GM18868 (cell line): ENCODE results near the gene MXRA8.
"Not testable (repeated sequence)": the region's sequence is repeated elsewhere in the genome, so short reads cannot be mapped to it uniquely, and the experiment has no call there.

Source experiments
- ATAC-seq: cut with Tn5 transposase; IDR thresholded peaks from one replicate; pipeline ENCODE4 v1.9.1; 2021; ENCODE audit warnings: mild to moderate bottlenecking, moderate library complexity; ENCODE audit not compliant: unreplicated experiment

The MXRA8 gene

DNA sequence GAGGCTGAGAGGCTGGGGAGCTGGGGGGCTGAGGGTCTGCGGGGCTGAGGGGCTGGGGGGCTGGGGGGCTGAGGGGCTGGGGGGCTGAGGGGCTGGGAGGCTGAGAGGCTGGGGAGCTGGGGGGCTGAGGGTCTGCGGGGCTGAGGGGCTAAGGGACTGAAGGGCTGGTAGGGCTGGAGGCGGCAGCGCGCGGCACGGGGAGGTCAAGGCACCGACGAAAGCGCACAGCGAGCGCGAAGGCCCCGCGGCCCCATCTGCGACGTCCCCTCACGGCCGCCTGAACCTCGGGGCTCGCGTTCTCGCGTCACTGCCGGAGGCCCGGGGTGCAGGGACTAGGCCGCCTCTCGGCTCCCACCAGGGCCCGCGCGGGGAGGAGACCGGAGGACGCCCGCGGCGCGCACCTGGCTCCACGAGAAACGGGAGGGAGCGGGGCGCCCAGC is 34.3 kb downstream of the MXRA8 start:
- ATAC-seq: peak; percentile 25

DNA sequence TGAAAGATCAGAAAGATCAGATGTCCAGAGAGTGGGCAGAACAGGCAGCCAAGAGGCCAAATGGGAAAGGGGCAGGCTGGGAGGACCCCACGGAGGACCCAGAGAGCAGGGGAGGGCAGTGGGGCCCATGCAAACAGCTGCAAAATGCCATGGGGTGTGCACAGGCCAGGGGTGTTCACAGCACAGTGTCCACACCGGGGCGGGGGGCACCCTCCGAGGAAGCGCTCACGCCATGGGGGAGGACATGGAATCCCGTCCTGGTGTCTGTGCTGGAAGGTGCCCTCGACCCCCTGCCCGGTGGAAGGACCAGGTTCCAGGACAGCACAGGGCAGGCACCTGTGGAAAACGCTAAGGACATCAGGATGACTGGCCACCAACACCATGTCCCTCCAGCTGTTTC is 35.4 kb downstream of the MXRA8 start:
- no peak for ATAC-seq

DNA sequence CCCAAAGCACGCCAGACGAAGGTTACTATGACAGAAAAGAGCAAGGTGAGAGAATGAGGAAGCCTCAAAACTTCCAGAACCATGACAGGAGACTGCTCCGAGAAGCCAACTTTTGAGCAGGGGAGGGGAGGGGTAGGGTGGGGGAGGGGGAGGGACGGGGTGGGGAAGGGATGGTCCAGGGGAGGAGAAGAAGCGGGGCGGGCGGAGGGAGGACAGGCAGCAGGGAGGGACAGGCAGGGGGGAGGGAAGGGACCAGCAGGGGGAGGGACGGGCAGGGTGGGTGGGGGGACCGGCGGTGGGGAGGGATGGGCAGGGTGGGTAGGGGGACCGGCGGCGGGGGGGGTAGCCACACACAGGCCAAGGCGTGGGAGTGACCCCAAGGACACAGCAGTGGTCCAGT is 35.9 kb downstream of the MXRA8 start:
- no peak for ATAC-seq

DNA sequence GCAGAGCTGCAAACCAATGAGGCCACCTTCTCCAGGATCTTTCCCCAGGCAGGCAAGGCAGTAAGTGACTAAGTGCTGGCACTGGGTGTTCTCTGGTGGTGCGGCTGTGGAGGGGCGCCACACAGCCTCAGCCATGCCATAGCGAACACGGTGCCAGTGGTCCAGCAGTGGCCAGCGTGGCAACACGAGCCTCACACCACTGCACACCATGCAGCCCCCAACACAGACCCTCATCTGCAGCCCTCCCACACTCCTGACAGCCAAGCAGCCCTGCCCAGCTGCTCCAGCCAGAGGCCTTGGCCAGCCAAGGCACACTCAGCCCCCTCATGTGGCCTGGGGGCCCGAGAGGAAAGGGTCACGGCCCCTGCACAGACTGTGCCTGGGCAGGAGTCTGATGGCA is 36.9 kb downstream of the MXRA8 start:
- ATAC-seq: no peak

DNA sequence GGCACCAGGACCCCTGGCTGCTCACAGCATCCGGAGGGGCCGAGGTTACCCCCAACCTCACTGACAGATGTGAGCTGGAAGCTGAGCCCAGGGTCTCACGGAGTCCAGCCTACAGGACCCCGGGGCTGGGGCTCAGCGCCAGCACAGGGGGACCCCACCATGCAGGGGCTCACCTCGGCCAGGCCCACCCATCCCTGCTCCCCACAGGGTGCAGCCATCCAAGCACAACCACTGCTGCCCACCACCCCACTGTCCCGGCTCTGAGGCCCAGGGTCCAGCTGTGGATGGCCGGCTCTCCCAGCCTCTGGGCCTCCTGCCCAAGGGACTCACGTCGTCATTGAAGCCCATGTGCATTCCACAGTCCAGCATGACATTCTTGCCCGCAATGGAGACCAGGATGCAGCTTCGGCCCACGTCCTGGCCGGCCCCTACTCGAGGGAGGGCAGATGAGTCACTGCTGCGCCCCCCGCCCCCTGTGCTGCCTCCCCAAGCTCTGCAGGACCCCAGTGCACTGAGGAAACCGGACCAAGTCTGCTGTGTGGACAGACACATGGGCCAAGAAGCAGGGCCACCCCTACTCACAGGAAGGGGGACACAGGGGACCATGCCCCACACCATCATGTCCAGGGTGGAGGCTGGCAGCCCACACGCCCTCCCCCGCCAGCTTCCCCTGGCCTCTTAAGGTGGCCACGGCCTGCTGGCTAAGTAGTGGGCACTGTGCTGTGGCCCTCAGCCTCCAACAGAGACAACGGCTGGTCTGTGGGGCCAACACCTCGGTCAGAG is 37.5 kb downstream of the MXRA8 start:
- no peak for ATAC-seq

DNA sequence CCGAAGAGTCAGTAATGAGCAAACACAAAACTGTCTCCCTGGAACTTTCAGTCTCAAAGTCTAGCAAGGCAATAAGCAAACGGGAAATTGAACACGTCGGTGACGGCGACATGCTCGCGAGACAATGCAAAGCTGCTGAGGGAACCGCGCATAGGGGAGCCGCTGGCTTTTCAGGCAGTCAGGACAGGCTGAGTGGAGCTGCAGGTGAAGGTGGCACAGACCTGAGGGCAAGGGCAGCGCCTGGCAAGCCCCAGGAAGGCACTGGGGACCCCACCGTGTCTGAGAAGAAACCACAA is 38.8 kb downstream of the MXRA8 start:
- no peak for ATAC-seq

DNA sequence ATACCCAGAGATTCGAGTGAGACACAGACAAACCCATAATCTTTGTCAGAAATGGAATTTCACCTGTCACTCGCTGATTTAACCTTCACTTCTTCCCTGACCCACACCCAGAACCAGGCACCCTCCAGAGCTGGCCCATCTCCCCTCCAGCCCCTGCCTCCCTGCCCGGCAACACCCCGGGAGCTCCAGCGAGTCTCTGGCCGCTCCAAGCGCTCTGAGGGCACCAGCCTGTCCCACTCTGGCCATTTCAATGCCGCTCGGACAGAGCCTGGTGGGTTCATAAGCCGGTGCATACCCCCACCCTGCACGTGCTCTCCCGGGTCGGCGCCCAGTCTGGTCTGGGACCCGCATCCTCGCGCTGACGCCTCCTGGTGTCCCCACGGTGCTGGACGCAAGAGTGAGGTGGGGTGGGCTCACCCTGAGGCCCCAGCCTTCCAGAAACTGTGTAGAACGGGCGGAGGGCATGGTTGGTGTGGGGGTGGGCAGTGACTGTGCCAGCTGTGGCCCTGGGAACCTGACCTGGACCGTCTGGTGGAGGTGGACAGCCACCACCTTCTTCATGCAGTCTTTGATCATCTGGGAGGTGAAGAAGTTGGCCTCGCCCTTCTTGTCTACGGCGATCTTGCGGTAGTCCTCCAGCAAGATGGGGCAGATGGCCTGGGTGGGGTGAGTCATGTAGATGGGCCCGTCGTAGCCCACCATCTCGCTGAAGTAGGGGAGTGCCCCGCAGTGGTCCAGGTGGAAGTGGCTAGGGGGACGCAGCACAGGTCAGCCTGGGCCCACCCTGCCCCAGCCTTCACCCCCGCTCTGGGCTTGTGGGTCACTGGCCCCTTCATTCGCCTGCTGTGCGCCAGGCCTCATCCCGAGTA is 39.3 kb downstream of the MXRA8 start:
- ATAC-seq: no peak

DNA sequence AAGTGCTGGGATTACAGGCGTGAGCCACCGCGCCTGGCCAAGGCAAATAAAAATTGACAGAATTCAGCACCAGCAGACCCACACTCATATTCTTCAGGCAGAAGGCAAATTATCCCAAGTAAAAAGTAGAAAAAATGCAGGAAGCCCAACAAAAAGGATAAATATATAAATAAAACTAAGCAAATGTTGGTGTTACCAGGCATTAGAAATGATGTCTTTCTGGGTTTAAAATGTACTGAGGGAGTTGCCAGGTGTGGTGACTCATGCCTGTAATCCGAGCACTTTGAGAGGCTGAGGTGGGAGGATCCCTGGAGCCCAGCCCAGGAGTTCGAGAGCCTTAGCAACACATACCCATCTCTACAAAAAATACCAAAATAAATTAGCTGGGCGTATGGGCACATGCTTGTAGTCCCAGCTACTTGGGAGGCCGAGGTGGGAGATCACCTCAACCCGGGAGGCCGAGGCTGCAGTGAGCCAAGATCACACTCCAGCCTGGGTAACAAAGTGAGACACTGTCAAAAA is 40.2 kb downstream of the MXRA8 start:
- no peak for ATAC-seq

DNA sequence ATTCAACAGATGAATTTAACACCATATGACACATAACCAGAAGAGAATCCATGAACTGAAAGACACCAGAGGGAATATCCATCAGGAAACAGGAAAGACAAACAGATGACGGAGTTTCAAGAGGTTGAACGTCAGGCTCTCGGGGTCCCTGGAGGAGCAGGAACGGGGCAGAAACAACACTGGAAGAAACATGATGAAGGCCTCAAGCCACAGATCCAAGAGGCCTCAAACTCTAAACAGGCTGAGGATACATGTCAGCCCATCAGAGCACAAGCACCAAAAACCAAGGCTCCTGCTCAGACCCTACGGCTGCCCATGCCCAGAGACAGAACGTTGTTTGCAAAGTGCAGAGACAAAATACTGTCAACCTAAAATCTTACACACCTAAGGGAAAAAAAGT is 40.9 kb downstream of the MXRA8 start:
- ATAC-seq: no peak

DNA sequence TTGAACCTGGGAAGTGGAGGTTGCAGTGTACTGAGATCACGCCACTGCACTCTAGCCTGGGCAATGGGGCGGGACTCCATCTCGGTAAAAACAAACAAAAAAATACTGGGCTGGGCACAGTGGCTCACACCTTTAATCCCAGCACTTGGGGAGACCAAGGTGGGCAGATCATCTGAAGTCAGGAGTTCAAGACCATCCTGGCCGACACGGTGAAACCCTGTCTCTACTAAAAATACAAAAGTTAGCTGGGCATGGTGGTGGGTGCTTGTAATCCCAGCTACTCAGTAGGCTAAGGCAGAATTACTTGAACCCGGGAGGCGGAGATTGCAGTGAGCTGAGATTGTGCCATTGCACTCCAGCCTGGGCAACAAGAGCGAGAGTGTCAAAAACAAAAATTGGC is 42.2 kb downstream of the MXRA8 start:
- not testable (repeated sequence) for ATAC-seq

DNA sequence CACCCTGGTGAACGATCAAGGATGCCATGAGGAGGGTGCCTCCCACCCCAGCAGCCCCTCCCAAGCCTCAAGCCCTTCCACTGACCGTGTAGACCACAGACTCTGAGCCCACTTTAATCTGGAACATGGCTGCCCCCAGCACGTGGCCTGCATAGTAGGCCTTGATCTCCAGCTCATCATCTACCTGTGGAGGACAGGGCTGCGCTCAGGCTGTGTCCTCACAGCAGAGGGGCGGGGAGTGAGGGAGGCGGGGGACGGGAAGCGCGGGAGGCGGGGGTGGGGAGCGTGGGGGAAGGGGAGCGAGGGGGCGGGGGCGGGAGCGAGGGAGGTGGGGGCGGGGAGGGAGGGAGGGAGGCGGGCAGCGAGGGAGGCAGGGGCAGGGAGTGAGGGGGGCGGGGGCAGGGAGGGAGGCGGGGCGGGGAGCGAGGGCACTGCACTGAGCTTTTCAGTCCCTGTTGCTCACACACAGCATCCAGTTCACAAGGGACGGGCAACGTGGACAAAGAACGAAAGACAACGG is 42.9 kb downstream of the MXRA8 start:
- ATAC-seq: no peak

DNA sequence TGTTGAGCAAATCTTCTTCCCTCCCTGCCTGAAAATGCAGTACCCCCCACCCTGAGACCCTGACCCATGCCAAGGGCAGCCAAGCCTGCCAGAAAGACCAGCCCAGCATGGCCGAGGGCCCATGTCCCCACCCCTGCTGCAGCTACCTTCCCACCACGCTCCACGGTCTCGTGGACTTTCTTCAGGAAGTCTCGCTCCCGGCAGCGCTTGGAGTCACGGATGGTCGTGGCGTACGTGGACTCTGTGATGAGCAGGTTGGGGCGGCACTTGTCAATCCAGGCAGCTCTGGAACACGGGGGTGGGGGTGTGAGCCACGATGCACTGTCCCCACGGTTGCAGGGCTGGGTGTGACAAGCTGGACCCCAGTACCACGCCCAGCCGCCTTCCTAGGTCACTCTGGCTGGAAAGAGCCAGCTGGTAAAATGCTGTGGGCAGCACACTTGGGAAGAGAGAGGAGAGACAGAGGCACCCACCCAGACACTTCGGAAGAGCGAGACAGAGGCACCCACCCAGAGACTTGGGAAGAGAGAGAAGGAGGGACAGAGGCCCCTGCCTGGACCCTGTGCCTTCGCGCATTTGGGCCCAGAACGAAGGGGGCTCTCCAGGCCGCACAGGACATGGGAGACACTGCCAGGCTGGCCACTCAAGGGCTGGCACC is 43.5 kb downstream of the MXRA8 start:
- ATAC-seq: no peak

DNA sequence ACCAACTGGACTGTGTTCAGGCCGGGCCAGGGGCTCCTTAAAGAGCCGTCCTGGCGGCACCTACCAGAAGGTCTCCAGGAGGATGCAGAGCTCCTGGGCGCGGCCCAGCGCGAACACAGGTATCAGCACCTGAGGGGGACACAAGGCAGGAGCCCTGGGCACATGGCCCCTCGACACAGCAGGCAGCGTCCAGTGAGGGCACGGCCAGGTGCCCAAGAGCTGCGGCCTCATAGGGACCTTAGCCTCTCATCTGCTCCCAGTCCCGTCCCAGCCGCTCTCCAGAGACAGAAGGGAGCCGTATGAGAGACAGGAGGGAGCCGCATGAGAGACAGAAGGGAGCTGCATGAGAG is 44.1 kb downstream of the MXRA8 start:
- no peak for ATAC-seq

DNA sequence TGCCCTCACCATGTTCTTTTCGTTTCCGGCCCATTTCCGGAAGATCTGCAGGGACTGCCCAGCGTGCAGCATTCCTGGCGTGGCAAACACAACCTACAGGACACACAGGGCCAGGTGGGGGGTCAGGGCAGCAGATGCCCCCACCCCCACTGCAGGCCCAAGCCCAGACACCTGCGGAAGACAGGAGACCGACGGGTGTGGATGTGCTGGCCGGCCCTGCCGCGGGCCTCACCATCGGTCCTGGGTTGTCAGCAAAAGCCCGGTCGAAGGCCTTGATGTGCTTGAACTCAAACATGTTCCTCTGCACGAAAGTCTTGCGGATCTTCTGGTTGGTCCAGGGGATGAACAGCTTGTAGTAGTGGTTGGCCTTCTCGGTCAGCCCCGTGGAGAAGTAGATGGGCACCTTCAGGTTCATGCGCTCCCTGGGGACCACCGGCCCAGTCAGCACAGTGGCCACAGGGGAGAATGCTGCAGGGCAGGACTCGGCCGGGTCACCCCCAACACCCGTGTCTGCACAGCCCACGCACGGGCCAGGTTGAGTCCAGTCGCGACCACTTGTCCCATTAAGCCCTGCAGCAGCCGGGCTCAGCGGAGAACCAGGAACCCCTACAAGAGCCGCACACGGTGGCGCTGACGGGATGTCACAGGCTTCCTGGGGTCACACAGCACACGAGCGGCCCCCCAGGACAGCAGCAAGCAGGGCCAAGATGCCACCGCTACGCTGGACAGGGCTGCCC is 44.7 kb downstream of the MXRA8 start:
- ATAC-seq: no peak

DNA sequence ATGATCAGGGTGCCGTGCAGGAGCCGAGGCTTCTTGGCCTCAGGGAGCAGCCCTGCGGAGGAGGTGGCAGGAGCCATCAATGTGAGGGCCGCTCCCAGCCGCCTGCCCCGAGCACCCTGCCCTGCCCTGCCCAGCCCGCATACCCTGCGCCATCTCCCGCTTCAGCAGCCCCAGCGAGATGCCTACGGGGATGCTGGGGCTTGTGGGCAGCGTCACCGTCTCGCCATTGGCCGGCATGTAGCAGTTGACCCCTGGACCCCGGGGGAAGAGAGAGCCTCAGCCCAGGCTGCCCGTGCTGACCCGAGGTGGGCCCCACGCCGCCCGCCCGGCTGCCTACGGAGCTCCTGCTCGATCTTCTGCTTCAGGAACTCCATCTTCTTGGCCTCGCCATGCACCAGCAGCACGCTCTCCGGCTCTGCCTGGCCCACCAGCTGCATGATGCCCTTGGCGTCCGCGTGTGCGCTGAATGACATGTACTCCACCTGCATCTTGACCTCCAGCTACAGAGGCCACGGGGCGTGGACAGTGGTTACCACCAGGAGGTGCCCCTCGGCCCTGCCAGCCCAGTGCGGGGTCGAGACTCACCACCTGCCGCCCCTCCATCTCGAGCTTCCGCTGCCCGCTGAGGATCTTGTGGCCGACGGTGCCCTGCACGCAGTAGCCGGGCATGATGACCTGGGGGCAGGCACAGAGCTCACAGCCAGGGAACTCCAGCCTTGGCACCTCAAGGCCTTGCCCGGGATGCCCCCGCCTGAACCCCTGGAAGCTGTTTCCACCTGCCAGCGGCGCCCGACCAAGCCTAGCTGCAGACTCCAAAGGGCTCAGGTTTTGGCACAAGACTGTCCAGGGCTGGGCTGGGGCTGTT is 45.7 kb downstream of the MXRA8 start:
- no peak for ATAC-seq

DNA sequence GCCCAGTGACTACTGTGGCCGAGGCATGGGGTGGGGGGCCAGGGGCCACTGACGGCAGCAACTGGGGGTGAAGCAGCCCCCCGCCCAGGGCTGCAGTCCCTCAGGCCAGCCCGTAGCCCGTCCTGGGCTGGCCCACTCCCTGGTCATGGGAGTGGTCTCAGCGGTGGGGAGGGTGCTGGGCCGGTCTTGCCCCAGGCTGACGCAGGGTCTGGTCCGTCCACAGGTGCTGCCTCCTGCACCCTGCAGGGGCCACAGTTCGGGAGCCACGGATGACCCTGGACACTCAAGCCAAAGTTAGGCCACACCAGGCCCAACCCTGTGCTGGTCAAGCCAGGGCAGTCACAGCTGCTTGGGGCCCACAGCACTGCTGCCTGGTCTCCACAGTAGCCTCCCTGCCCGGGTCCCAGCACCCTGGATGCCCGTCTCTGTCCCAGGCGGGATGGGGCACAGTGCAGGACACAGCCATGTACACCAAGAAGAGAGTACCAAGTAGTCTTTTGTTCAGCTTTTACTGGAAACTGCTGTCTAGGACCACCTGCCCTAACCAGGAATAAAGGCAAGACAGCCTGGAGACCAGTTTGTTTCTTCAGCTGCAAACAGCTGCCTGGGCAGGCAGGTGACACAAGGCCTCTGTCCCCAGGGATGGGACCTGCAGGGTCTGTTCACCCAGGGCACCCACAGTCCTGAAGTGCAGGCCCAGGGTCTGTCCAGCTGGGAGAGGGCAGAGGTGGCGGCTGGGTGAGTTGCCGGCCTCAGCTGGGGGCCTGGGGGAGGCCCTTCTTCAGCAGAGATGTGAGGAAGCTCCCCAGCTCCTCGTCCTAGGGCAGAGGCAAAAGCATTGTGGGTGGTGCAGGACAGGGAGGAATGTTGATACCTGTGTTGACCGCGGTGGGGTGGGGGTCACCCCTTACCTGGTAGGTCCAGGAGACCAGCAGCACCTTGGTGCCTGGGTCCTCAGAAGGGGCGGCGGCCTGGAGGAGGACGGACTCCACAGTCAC is 46.9 kb downstream of the MXRA8 start:
- ATAC-seq: no peak

DNA sequence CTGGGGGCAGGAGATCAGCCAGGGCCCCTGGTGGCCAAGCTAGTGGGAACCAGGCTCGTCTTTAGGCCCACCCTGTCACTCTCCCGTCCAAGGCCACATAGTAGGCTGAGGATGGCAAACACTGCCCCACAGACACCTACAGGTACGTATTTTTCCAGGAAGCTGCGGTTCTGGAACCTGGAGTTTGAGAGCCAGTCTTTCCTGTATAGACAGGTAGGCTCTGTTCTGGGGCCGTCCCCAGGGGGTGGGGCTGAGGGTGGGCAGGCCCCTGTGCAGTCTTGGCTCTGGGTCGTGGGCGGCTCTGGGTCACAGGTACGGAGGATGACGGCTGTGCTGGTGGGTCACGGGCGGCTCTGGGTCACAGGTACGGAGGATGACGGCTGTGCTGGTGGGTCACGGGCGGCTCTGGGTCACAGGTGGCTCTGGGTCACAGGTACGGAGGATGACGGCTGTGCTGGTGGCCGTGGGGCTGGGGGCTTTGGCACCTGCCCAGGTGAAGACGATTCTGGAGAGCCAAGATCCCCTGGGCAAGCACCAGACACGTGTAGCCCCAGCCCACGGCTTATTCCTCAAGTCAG is 47.8 kb downstream of the MXRA8 start:
- ATAC-seq: no peak

DNA sequence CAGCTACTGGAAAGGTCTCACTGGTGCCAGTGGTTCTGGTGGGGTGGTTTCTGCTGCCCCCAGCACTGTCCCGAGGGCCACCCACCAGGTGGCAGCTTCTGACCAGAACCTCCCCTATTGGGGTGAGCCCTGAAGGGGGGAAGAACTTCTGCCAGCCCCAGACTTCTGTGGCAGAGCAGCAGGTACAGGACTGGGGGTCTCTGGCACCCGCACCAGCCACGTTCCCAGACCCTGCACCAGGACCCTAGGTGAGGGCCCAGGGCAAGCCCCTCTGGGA is 48.3 kb downstream of the MXRA8 start:
- ATAC-seq: no peak
